ENCODE data around the gene ZNF677.

- TF ChIP-seq CTCF (conservative IDR thresholded peaks at IDR 0.05; ENCODE audit: low read depth, low read length): no peak
- no peak for TF ChIP-seq EZH2phosphoT487 (IDR thresholded peaks at IDR 0.05; ENCODE audit: borderline replicate concordance, low read length)
Measured at GRCh38 chr19:53190253-53190652, 64.4 kb downstream of the ZNF677 start.
